HG03520 (cell line): ENCODE data around the gene LRRC17.
"Not testable (repeated sequence)": the region's sequence is repeated elsewhere in the genome, so short reads cannot be mapped to it uniquely, and the experiment has no call there.

Experiments
- ATAC-seq: cut with Tn5 transposase; IDR thresholded peaks from one replicate; pipeline ENCODE4 v1.9.1; 2021; ENCODE audit warnings: mild to moderate bottlenecking, moderate library complexity; ENCODE audit not compliant: unreplicated experiment

LRRC17 gene

DNA sequence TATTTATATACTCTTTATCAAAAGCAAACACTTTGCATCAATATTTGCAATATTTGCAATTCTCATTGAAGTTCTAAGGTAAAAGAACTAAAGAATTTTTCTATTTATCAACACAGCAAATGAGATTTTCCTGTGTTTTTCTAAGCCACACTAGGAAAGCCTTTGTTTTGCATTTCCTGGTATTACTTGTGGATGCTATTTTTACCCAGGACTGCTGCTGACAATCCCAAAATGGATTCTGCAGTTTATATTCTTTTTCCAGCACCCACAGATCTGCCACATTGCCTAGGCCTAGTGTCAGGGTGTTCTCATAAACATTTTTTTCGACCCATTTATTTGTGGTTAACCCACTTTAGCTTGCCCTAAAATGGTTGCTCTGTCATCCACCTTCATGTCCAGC lies 25.9 kb downstream of the LRRC17 start:
- ATAC-seq, result no peak

GRCh38 chr7:102942181-102942866 lies 29.5 kb downstream of the LRRC17 start:
- ATAC-seq, result no peak

DNA sequence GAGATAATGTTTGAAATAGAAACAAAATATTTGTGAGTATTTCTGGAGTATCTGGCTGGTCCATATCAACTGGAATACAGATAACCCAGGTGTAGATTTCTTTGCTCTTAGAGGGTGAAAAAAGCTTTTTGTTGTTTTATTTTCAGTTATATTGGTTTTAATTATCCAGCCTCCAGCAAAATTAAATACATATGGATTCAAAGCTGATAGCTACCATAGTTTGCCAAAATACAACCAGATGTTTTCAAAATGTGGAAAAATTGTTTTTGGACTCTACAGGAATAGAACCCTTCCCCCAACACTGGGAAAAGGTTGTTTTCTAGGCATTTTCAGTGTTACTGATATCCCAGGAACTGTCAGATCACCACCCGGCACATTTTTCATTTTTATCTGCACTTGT lies 30.1 kb downstream of the LRRC17 start:
- no peak for ATAC-seq

DNA sequence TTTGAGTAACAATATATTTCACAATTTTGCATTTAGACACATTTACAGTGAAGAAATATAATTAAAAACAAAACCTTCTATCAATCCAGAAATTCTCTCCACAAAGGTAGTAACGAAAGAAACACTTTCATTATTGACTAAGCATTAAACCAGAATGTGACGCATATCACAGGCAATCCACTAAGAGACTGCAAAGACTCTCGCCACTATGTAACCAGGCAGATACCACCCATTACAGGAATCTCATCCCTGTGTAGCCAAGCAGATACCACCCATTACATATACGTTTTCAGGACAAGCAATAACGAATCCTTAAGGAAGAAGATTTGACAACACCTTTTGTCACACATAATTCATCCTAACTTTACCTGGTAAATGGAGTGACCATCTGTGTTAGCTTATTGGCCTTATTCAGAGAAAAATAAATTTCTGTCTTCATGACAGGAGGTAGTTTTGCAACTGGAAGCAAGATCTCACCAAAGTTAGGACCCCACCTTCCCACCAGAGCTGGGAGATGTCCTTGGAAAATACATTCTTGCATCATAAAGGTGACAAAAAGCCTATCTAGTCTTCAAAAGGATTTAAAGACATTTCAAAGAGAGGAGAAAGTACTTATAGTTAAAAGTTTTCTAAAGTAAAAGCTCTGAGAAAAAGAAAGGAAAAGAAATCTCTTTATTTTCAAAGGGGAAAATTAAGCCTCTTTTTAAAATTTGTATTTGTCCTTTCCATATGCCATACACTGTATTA lies 30.8 kb downstream of the LRRC17 start:
- ATAC-seq, result no peak

GRCh38 chr7:102944241-102944640 lies 31.4 kb downstream of the LRRC17 start:
- ATAC-seq, result no peak

- ATAC-seq, result no peak
Measured at GRCh38 chr7:102951839-102952238, 39.0 kb downstream of the LRRC17 start.

DNA sequence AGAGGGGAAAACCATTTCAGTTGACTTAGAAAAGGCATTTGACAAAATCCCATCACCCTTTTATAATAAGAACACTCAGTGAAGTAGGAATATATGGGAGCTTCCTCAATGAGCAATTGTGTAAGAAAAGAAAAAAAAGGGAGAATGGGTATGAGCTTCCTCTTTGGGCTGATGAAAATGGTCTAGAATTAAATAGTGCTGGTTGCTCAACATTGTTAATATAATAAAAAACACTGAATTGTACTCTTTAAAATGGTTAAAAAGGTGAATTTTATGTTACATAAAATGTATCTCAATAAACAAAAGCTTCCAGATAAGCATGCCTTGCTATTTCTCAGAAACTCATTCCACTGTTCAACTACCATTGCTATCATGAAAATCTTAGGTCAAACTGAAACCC lies 40.6 kb downstream of the LRRC17 start:
- ATAC-seq, result no peak

GRCh38 chr7:102954359-102954758 lies 41.6 kb downstream of the LRRC17 start:
- ATAC-seq, result not testable (repeated sequence)

- not testable (repeated sequence) for ATAC-seq
Measured at GRCh38 chr7:102958004-102958403, 45.2 kb downstream of the LRRC17 start.

DNA sequence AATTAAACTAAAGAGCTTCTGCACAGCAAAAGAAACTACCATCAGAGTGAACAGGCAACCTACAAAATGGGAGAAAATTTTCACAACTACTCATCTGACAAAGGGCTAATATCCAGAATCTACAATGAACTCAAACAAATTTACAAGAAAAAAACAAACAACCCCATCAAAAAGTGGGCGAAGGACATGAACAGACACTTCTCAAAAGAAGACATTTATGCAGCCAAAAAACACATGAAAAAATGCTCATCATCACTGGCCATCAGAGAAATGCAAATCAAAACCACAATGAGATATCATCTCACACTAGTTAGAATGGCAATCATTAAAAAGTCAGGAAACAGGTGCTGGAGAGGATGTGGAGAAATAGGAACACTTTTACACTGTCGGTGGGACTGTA lies 49.2 kb downstream of the LRRC17 start:
- ATAC-seq, result not testable (repeated sequence)

GRCh38 chr7:102966465-102966864 lies 53.7 kb downstream of the LRRC17 start:
- no peak for ATAC-seq

DNA sequence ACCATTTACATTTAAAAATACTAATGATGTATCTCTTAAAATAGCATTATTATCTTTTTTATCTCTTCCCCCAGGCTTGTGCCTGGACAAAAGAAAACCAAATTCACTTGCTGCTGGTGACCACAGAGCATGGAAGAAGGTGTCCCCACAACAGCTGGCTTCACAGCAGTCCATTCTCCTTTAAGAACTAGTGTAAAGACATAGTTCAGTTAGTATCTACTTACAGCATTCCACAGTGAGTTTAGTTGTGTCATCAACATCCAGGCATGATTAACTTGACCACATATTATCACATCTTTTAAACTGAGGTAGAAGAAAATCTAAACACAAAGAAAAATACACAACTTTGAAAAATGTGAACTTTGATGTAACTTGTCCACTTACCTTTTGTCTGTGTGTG lies 55.0 kb downstream of the LRRC17 start:
- no peak for ATAC-seq

DNA sequence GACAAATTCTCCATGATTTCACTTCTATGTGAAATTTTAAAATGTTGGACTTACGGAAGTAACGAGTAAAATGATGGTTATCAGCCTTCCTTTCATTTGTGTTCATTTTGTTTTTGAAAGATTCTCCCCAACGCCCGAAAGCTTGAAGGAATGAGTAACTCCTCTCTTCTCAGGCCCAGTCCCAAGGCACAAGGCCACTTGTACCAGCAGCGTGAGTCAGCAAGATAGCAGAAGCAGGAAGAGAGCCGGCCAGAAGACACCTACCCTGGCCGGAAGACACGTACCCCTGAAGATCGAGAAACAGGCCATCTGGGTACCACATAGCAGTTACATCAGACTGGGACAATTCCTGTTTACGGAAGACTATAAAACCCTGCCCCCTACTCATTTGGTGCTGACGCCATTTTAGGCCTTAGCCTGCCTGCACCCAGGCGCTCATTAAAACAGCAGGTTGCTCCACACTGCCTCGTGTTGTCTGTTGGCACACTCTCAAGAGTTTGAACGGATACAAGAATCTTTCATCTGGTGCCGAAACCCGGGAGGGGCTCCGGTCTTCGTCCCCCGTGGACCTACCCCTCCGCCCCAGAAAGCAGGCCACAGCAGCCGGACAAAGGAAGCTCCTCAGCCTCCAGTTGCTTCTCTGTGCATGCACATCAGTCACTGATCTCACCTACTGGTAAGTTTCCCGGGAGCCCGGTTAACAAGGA lies 60.4 kb downstream of the LRRC17 start:
- no peak for ATAC-seq

- no peak for ATAC-seq
Measured at GRCh38 chr7:102974366-102975236, 61.8 kb downstream of the LRRC17 start.

DNA sequence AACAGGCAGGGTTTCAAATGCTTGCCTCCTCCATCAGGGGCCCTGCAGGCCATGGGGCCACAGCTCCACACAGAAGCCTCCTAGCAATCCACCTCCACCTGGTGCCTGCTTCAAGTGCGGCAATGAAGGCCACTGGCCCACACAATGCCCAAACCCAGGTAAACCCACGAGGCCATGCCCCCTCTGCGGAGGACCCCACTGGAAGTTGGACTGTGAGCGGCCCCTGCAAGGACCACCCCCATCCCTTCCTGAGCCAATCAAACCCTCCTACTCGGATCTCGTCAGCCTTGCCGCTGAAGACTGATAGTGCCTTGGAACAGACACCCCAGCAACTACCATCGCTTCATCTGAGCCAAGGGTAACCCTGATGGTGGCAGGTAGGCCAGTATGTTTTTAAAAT lies 63.1 kb downstream of the LRRC17 start:
- no peak for ATAC-seq

GRCh38 chr7:102976493-102976892 lies 63.7 kb downstream of the LRRC17 start:
- no peak for ATAC-seq

GRCh38 chr7:102977586-102977985 lies 64.8 kb downstream of the LRRC17 start:
- not testable (repeated sequence) for ATAC-seq

DNA sequence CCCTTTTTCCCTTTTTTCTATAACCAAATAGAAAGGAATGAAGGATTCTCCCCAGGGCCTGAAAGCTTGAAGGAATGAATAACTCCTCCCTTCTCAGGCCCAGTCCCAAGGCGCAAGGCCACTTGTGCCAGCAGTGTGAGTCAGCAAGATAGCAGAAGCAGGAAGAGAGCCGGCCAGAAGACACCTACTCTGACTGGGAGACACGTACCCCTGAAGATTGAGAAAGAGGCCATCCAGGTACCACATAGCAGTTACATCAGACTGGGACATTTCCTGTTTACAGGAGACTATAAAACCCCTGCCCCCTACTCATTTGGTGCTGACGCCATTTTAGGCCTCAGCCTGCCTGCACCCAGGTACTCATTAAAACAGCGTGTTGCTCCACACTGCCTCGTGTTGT lies 65.5 kb downstream of the LRRC17 start:
- no peak for ATAC-seq

DNA sequence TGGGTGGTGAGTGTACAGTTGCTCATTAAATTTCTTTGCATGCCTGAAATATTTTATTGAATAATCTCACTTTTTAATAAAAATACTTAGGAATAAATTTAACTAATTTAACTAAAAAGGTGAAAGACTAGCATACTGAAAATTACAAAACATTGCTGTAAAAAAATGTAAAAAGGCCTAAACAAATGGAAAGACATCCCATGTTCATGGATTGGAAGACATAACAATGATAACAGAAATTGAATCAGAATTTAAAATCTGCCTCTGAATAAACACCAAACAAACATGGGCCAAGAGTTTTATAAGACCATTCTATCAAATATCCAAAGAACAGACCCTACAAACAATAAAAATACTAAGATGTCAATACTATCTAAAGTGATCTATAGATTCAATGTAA lies 66.9 kb downstream of the LRRC17 start:
- no peak for ATAC-seq

DNA sequence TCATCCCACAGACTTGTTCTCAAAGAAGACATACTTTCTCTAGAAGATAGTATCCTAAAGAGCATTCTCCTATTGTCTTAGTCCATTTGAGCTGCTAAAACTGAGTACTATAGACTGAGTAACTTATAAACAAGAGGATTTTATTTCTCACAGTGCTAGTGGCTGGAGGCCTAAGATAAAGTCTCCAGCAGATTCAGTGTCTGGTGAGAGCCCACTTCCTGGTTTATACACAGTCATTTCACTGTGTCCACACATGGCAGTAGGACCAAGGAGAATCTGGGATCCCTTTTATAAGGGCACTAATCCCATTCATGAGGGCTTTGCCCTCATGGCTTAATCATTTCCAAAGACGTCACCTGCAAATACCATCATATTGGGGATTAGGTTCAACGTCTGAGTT lies 68.7 kb downstream of the LRRC17 start:
- ATAC-seq, result no peak

DNA sequence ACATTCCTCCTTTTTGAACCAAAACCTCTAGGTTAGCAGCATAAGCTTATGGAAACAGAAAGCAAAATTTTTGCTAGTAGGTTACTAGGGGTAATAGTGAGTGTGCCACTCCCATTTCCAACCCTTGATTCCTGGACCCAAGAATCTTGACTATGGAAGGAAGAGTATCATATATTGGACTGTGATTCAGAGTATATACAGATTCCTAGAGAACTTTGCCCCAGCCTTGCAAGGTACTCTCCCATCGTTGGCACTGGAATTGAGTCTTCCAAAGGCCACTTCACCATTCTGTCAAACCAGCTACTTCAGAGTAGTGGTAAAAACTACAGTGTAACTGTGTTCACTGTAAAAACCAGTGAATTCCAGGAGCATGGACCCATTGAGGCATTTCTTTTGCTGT lies 69.4 kb downstream of the LRRC17 start:
- no peak for ATAC-seq
